ENCODE results near the gene PRDM11. TPM values are rescaled to one million over a fixed set of nuclear protein-coding genes. Genes with fewer than 3 reads are reported as not detected.

Gene PRDM11
- total RNA-seq, 3 donors from 2014 or later: 7.6 to 25.2 (median 11.3) TPM

DNA sequence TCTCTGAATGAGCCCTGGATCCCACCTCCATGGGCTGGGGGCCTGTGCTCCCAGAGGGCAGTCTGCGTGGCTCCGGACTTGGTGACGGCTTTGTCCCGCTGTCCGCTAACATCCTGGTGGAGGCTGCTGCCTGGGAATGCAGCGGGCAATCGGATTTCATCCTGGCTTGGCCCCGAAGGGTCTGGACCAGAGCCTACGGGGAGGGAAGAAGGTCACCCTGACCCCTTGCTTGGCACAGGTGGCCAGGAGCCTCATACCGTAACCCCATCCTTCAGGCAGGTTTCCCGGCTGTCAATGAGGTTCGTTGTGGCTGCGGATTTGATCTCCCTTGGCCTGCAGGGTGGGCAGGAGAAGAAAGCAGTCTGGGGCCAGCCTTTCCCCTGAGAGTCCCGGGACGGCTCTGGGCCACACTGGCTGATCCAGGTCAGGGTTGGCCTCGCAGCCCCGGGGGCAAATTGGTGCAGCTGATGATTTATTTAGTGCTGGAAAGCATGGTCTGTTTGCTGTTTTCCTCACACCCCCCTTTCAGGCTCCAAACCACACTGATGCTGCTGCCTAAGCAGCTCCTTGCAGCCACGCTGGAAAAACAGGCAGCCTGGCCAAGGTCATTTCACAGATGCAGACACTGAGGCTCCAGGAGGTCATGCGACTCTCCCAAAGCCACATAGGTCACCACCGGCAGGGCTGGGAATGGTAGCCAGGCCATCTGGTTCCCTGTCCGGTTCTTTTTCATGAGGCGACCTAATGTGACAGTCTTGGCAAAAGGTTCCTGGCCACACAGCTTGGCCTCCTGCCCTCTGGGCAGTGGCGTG is 15.0 kb downstream of the PRDM11 start:
- Histone ChIP-seq H3K36me3 (ENCODE audit: low read depth) (no peaks in the 10 kb centered on the region), H3K4me3 (no peak overlapping the region), H3K9me3 (no peaks in the 10 kb centered on the region), H3K4me1 (ENCODE audit: low read depth) (peaks cover 16% of the 10 kb centered on the region)
- DNase-seq (no peak), ATAC-seq (no peak)
- no peak for TF ChIP-seq CTCF (IDR thresholded peaks at IDR 0.05)
- intact Hi-C loops (cut with DNase I, micrococcal nuclease): no loop called here

DNA sequence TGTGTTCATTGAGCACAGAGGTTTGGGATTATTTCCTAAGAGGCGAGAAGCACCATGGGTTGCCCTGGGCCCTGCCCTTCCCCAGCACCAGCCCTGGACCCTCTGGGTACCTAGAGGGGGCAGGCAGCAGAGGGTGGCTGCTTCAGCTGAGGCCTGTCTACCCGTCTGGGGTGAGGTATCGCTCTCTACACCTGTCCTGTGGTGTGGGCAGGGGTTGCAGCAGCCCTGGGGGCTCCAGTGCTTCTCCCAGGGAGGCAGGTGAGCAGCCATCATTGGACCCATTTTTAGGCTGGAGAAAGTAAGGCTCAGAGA is 15.6 kb downstream of the PRDM11 start:
- Histone ChIP-seq H3K4me1 (ENCODE audit: low read depth) (peaks cover 16% of the 10 kb centered on the region), H3K9me3 (no peaks in the 10 kb centered on the region), H3K36me3 (ENCODE audit: low read depth) (no peaks in the 10 kb centered on the region), H3K4me3 (no peak overlapping the region)
- DNase-seq (no peak), ATAC-seq (no peak)
- TF ChIP-seq CTCF (IDR thresholded peaks at IDR 0.05): no peak
- intact Hi-C loops (cut with DNase I, micrococcal nuclease): no loop called here

- no peak for TF ChIP-seq CTCF (IDR thresholded peaks at IDR 0.05)
- ATAC-seq (no peak), DNase-seq (no peak)
- intact Hi-C loops (cut with DNase I, micrococcal nuclease): no loop called here
- no peaks in the 10 kb centered on the region for H3K36me3 ChIP-seq (ENCODE audit: low read depth)
- H3K4me1 ChIP-seq (ENCODE audit: low read depth): peaks cover 9% of the 10 kb centered on the region
- H3K9me3 ChIP-seq: no peaks in the 10 kb centered on the region
- H3K4me3 ChIP-seq: no peak overlapping the region
Observed at GRCh38 chr11:45162916-45163879, 16.8 kb downstream of the PRDM11 start.

GRCh38 chr11:45163956-45164575 is 17.6 kb downstream of the PRDM11 start:
- no peaks in the 10 kb centered on the region for H3K36me3 ChIP-seq (ENCODE audit: low read depth)
- H3K4me1 ChIP-seq (ENCODE audit: low read depth): peaks cover 2% of the 10 kb centered on the region
- no peak for TF ChIP-seq CTCF (IDR thresholded peaks at IDR 0.05)
- ATAC-seq (no peak), DNase-seq (no peak)
- intact Hi-C loops (cut with DNase I, micrococcal nuclease): no loop called here
- no peak overlapping the region for H3K4me3 ChIP-seq
- H3K9me3 ChIP-seq: no peaks in the 10 kb centered on the region

DNA sequence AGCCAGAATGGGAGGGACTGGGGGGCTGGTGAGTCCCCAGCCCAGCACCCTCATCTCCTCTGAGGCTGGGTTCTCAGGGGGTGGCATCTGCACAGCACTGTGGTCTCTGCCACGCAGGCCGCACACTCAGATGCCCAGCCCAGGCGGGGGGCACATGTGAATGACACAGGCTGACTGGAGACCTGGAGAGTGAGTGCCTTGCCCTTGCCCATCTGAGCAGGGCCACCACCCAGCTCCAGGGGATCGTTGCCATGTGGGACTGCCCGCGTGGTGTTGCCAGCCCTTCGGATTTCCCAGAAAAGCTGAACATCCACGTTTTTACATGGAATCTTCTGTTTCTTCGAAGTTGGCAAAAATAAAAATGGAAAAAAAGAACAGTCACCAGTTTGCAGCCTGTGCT is 18.9 kb downstream of the PRDM11 start:
- Histone ChIP-seq H3K4me1 (ENCODE audit: low read depth) (no peaks in the 10 kb centered on the region), H3K36me3 (ENCODE audit: low read depth) (no peaks in the 10 kb centered on the region), H3K9me3 (no peaks in the 10 kb centered on the region), H3K4me3 (no peak overlapping the region)
- intact Hi-C loops (cut with DNase I, micrococcal nuclease): no loop called here
- TF ChIP-seq CTCF (IDR thresholded peaks at IDR 0.05): no peak
- DNase-seq (no peak), ATAC-seq (no peak)
